ENCODE data around the gene MAD1L1.
"Not testable (repeated sequence)": the region's sequence is repeated elsewhere in the genome, so short reads cannot be mapped to it uniquely, and the experiment has no call there.

- not testable (repeated sequence) for TF ChIP-seq YY1 (IDR thresholded peaks at IDR 0.05); ATF3 (IDR thresholded peaks at IDR 0.05); RAD21 (IDR thresholded peaks at IDR 0.05); JUND (IDR thresholded peaks at IDR 0.05); HNF4G (IDR thresholded peaks at IDR 0.05); SP1 (IDR thresholded peaks at IDR 0.05); ZBTB33 (IDR thresholded peaks at IDR 0.05); EGR1 (IDR thresholded peaks at IDR 0.05; ENCODE audit: low read depth in 2 of 2); TAF1 (conservative IDR thresholded peaks at IDR 0.05); GABPA (IDR thresholded peaks at IDR 0.05 in 1 of 2, conservative IDR thresholded peaks at IDR 0.05 in 1 of 2)
- TF ChIP-seq, protein P1, sequence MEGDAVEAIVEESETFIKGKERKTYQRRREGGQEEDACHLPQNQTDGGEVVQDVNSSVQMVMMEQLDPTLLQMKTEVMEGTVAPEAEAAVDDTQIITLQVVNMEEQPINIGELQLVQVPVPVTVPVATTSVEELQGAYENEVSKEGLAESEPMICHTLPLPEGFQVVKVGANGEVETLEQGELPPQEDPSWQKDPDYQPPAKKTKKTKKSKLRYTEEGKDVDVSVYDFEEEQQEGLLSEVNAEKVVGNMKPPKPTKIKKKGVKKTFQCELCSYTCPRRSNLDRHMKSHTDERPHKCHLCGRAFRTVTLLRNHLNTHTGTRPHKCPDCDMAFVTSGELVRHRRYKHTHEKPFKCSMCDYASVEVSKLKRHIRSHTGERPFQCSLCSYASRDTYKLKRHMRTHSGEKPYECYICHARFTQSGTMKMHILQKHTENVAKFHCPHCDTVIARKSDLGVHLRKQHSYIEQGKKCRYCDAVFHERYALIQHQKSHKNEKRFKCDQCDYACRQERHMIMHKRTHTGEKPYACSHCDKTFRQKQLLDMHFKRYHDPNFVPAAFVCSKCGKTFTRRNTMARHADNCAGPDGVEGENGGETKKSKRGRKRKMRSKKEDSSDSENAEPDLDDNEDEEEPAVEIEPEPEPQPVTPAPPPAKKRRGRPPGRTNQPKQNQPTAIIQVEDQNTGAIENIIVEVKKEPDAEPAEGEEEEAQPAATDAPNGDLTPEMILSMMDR (IDR thresholded peaks at IDR 0.05; ENCODE audit: low read depth, low read length, missing input control) = not testable (repeated sequence)
- TF ChIP-seq, protein P2, sequence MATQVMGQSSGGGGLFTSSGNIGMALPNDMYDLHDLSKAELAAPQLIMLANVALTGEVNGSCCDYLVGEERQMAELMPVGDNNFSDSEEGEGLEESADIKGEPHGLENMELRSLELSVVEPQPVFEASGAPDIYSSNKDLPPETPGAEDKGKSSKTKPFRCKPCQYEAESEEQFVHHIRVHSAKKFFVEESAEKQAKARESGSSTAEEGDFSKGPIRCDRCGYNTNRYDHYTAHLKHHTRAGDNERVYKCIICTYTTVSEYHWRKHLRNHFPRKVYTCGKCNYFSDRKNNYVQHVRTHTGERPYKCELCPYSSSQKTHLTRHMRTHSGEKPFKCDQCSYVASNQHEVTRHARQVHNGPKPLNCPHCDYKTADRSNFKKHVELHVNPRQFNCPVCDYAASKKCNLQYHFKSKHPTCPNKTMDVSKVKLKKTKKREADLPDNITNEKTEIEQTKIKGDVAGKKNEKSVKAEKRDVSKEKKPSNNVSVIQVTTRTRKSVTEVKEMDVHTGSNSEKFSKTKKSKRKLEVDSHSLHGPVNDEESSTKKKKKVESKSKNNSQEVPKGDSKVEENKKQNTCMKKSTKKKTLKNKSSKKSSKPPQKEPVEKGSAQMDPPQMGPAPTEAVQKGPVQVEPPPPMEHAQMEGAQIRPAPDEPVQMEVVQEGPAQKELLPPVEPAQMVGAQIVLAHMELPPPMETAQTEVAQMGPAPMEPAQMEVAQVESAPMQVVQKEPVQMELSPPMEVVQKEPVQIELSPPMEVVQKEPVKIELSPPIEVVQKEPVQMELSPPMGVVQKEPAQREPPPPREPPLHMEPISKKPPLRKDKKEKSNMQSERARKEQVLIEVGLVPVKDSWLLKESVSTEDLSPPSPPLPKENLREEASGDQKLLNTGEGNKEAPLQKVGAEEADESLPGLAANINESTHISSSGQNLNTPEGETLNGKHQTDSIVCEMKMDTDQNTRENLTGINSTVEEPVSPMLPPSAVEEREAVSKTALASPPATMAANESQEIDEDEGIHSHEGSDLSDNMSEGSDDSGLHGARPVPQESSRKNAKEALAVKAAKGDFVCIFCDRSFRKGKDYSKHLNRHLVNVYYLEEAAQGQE (IDR thresholded peaks at IDR 0.05) = not testable (repeated sequence)
- TF ChIP-seq, protein P3, sequence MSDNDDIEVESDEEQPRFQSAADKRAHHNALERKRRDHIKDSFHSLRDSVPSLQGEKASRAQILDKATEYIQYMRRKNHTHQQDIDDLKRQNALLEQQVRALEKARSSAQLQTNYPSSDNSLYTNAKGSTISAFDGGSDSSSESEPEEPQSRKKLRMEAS (IDR thresholded peaks at IDR 0.05) = not testable (repeated sequence)
These were observed 236.8 kb downstream of the MAD1L1 start for GRCh38 chr7:1995911-1996420.
